T-cell (primary cell): ENCODE data around the gene PRR5. TPM values are rescaled to one million over a fixed set of nuclear protein-coding genes. Genes with fewer than 3 reads are reported as not detected.

Source experiments
- ATAC-seq, 4 experiments: fragments of 200-7000 bp in 3 of 4; fragments of 150-1000 bp in 1 of 4; cut with Tn5 transposase; replicated peaks in 1 of 4; 1 replicate in 3 of 4; 2 replicates in 1 of 4; pipeline ENCODE4 v1.10.0; 2021; ENCODE audit warnings: moderate library complexity in 3 of 4, mild to moderate bottlenecking in 2 of 4, moderate number of reproducible peaks in 1 of 4
- CTCF ChIA-PET, 2 donors: fragments of 300-600 bp; sonication (Branson Sonifier 250); formaldehyde crosslinking; loops; one replicate each; lab custom pipeline; 2022; ENCODE audit warnings: antibody characterized with exemption in 2 of 2; lab: Charles Lee
- POLR2A ChIA-PET, 2 donors: fragments of 300-600 bp; sonication (Branson Sonifier 250); formaldehyde crosslinking; loops; one replicate each; lab custom pipeline; 2022; ENCODE audit warnings: antibody characterized with exemption in 2 of 2; lab: Charles Lee
- DNase-seq, 35 experiments: peaks; one replicate each; pipeline versions ENCODE4 v3.0.0 to v3.0.0-alpha.2; 2013 to 2023
- H3K27ac ChIP-seq: one replicate; pipeline ENCODE4 v1.5.1; 2013; ENCODE audit warnings: low read length
- H3K27me3 ChIP-seq, 2 experiments: replicated peaks in 1 of 2; 1 replicate in 1 of 2; 2 replicates in 1 of 2; pipeline versions ENCODE4 v1.6.1 to v1.7.0; 2013; ENCODE audit warnings: low read length in 1 of 2, mixed read lengths in 1 of 2; ENCODE audit not compliant: control insufficient read depth in 2 of 2, insufficient read depth in 2 of 2; ENCODE audit errors: extremely low read depth in 1 of 2
- H3K36me3 ChIP-seq, 2 donors: 1 replicate in 1 of 2; 2 replicates in 1 of 2; pipeline versions ENCODE4 v1.6.1 to v1.7.0; 2013; ENCODE audit warnings: low read length in 1 of 2; ENCODE audit not compliant: control insufficient read depth in 2 of 2, insufficient read depth in 1 of 2; ENCODE audit errors: extremely low read depth in 1 of 2
- H3K4me1 ChIP-seq, 2 experiments: 1 replicate in 1 of 2; 2 replicates in 1 of 2; pipeline versions ENCODE4 v1.6.1 to v1.7.0; 2013; ENCODE audit warnings: low read length in 2 of 2, mixed read lengths in 1 of 2; ENCODE audit not compliant: insufficient read depth in 2 of 2, control insufficient read depth in 1 of 2; ENCODE audit errors: extremely low read depth in 1 of 2
- H3K4me3 ChIP-seq, 2 donors: 1 replicate in 1 of 2; 2 replicates in 1 of 2; pipeline versions ENCODE4 v1.5.1 to v1.7.0; 2013; ENCODE audit warnings: mild to moderate bottlenecking in 2 of 2, low read length in 1 of 2, moderate library complexity in 1 of 2; ENCODE audit not compliant: control insufficient read depth in 1 of 2; ENCODE audit errors: extremely low read depth in 1 of 2
- H3K9me3 ChIP-seq: 2 replicates; pipeline ENCODE4 v1.7.0; 2013
- H3K27ac Mint-ChIP-seq, 2 donors: one replicate each; pipeline ENCODE4 v1.8.0; 2020 to 2021; ENCODE audit warnings: mild to moderate bottlenecking in 2 of 2, mixed read lengths in 2 of 2
- H3K27me3 Mint-ChIP-seq, 2 donors: one replicate each; pipeline ENCODE4 v1.8.0; 2021 to 2022; ENCODE audit warnings: mixed read lengths in 2 of 2
- H3K36me3 Mint-ChIP-seq: one replicate; pipeline ENCODE4 v1.8.0; 2021; ENCODE audit warnings: mixed read lengths
- H3K4me1 Mint-ChIP-seq, 3 donors: one replicate each; pipeline ENCODE4 v1.8.0; 2020 to 2022; ENCODE audit warnings: mixed read lengths in 3 of 3, mild to moderate bottlenecking in 1 of 3
- H3K4me3 Mint-ChIP-seq, 3 donors: one replicate each; pipeline ENCODE4 v1.8.0; 2020 to 2022; ENCODE audit warnings: mild to moderate bottlenecking in 3 of 3, mixed read lengths in 3 of 3, moderate library complexity in 3 of 3
- H3K9me3 Mint-ChIP-seq, 3 donors: one replicate each; pipeline ENCODE4 v1.8.0; 2020 to 2022; ENCODE audit warnings: mixed read lengths in 3 of 3
- WGBS: methylation state at CpG from one replicate; pipeline ENCODE4 v1.1.5; 2013; ENCODE audit warnings: missing lambda C conversion rate; ENCODE audit not compliant: insufficient coverage; 5-methylcytosine and 5-hydroxymethylcytosine counted together
- total RNA-seq, 35 experiments: library from RNA in 6 of 35; stranded (reverse) in 6 of 35; fragments of 120-200 nt in 1 of 35; gene quantifications; one replicate each; pipeline versions ENCODE4 v1.2.1 to v1.2.4 and lab custom pipeline; 2013 to 2026

PRR5 gene
- total RNA-seq, 5 donors from 2014 or later (not counting 1 experiment from before 2014, with no cell fraction given) = 37.0 to 64.0 (median 58.7) TPM

DNA sequence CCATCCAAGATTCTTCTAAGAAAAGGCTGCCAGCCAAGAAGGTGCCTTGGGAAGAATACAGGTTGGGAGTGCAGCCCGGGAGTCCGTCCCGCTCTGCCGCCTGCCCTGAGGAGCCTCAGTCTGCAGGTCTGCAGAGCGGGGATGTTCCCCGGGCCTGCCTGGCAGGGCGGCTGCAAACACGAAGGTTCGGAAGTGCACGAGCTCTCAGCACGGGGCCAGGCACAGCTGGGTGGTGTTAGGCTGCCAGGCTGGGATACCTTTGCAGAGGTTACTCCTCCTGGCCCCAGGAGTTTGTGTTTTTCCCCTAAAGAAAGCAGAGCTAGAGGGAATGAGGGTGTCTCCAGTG is 9.4 kb upstream of the PRR5 start:
- WGBS = 96% methylated on average over 9 of the region's 11 CpGs
- ChIA-PET POLR2A (no interaction called here), CTCF (no interaction called here)
- no peak overlapping the region for H3K4me3 ChIP-seq
- no peak overlapping the region for H3K4me3 Mint-ChIP-seq
- H3K4me1 ChIP-seq = peaks cover 0 to 8% of the 10 kb centered on the region in 2 experiments
- H3K36me3 Mint-ChIP-seq = no peaks in the 10 kb centered on the region
- H3K9me3 Mint-ChIP-seq = no peaks in the 10 kb centered on the region
- no peaks in the 10 kb centered on the region for H3K9me3 ChIP-seq
- peaks cover 0 to 3% (median 0%) of the 10 kb centered on the region in 3 donors for H3K4me1 Mint-ChIP-seq
- no peak overlapping the region for H3K27ac Mint-ChIP-seq
- no peaks in the 10 kb centered on the region for H3K27me3 Mint-ChIP-seq
- H3K27me3 ChIP-seq = no peaks in the 10 kb centered on the region
- DNase-seq = no peak
- no peak for ATAC-seq
- H3K36me3 ChIP-seq = no peaks in the 10 kb centered on the region
- no peak overlapping the region for H3K27ac ChIP-seq

DNA sequence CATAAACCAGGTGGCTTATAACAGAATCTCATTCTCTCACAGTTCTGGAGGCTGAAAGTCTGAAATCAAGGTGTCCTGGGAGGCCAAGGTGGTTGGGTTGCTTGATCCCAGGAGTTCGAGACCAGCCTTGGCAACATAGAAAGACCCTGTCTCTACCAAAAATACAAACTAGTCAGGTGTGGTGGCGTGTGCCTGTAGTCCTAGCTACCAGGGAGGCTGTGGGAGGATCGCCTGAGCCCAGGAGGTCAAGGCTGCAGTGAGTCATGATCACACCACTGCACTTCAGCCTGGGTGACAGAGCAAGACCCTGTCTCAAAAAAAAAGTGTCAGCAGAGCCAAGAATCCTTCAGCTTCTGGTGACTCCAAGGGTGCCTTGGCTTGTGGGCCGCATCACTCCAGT is 8.9 kb upstream of the PRR5 start:
- H3K27me3 Mint-ChIP-seq = no peaks in the 10 kb centered on the region
- no peak overlapping the region for H3K27ac Mint-ChIP-seq
- peaks cover 0 to 13% of the 10 kb centered on the region in 2 experiments for H3K4me1 ChIP-seq
- ATAC-seq (no peak), DNase-seq (no peak)
- no peak overlapping the region for H3K27ac ChIP-seq
- no peak overlapping the region for H3K4me3 Mint-ChIP-seq
- H3K9me3 Mint-ChIP-seq = no peaks in the 10 kb centered on the region
- peaks cover 0 to 7% (median 0%) of the 10 kb centered on the region in 3 donors for H3K4me1 Mint-ChIP-seq
- no peak overlapping the region for H3K4me3 ChIP-seq
- no peaks in the 10 kb centered on the region for H3K36me3 ChIP-seq
- ChIA-PET CTCF (no interaction called here), POLR2A (no interaction called here)
- H3K36me3 Mint-ChIP-seq = no peaks in the 10 kb centered on the region
- no CpG with 5 or more reads among the region's 4 CpGs for WGBS
- H3K27me3 ChIP-seq = no peaks in the 10 kb centered on the region
- H3K9me3 ChIP-seq = no peaks in the 10 kb centered on the region

DNA sequence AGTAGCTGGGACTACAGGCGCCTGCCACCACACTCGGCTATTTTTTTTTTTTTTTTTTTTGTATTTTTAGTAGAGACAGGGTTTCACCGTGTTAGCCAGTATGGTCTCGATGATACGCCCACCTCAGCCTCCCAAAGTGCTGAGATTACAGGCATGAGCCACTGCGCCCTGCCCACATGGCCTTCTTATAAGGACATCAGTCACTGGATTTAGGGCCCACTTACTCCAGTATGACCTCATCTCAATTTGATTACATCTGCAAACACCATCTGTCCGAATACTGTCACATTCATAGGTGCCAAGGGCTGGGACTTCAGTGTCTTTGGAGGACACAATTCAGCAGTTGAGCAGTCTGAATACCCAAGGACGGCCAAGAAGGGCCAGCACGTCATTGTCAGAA is 8.2 kb upstream of the PRR5 start:
- Mint-ChIP-seq H3K27me3 (no peaks in the 10 kb centered on the region), H3K36me3 (no peaks in the 10 kb centered on the region), H3K4me1 (peaks cover 0 to 8% (median 0%) of the 10 kb centered on the region in 3 donors), H3K9me3 (no peaks in the 10 kb centered on the region), H3K4me3 (no peak overlapping the region), H3K27ac (no peak overlapping the region)
- H3K9me3 ChIP-seq = no peaks in the 10 kb centered on the region
- H3K27ac ChIP-seq = no peak overlapping the region
- H3K4me1 ChIP-seq = peaks cover 0 to 18% of the 10 kb centered on the region in 2 experiments
- WGBS = 95% methylated on average over 5 of the region's 9 CpGs
- ChIA-PET CTCF (no interaction called here), POLR2A (no interaction called here)
- H3K36me3 ChIP-seq = no peaks in the 10 kb centered on the region
- no peak for ATAC-seq
- no peak for DNase-seq
- no peaks in the 10 kb centered on the region for H3K27me3 ChIP-seq
- no peak overlapping the region for H3K4me3 ChIP-seq

DNA sequence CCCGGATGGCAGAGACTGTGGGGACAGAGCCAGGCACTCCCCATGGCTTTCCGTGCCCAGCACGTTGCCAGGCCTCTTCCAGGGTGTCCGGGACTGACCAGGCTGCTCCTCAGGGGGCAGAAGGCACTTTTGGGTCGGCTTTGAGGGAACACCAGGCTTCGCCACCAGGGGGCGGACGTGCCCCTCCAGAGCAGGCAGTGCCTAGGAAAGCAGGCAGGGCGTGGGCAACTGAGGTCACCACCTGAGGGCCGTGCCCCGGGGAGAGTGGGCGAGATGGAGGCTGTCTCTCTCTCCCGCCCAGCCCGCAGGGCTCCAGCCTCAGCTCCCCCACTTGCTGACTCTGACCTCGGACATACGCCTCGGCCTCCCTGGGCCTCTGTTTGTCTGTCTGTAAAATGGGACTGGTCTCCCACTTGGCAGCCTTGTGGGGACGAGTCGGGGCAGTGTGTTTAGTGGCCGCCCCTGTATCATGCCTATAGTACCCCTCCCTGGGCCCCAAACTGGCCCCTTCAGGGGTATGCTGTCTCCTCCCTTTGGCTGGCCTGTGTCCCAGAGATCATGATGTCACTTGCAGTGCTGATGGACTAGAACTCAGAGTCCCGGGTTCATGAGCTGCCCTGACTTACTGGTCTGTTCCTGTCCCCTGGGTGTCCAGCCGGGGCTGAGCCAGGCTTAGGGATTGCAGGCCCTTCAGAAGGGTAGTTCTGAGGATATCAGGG is 4.4 kb upstream of the PRR5 start:
- Mint-ChIP-seq H3K9me3 (no peaks in the 10 kb centered on the region), H3K4me3 (no peak overlapping the region), H3K27ac (no peak overlapping the region), H3K4me1 (peaks cover 3 to 17% (median 7%) of the 10 kb centered on the region in 3 donors), H3K36me3 (no peaks in the 10 kb centered on the region), H3K27me3 (no peaks in the 10 kb centered on the region)
- peak; percentile 14 to 31 (median 24) for ATAC-seq
- Histone ChIP-seq H3K9me3 (no peaks in the 10 kb centered on the region), H3K4me1 (peaks cover 3 to 30% of the 10 kb centered on the region in 2 experiments), H3K4me3 (peak overlapping the region in 1 of 2 donors; percentile 0), H3K27me3 (no peaks in the 10 kb centered on the region), H3K27ac (no peak overlapping the region), H3K36me3 (no peaks in the 10 kb centered on the region)
- peak; percentile 45 to 91 (median 78) for DNase-seq
- WGBS = 33% methylated on average over 18 of the region's 22 CpGs
- POLR2A ChIA-PET = no interaction called here
- CTCF ChIA-PET = interaction anchor here in 1 of 2 donors (0.6 to 2.8 kb wide), 2 partner anchors 20 to 38 kb away, joined by 9 to 11 read pairs; no protein-coding TSS in a partner anchor

DNA sequence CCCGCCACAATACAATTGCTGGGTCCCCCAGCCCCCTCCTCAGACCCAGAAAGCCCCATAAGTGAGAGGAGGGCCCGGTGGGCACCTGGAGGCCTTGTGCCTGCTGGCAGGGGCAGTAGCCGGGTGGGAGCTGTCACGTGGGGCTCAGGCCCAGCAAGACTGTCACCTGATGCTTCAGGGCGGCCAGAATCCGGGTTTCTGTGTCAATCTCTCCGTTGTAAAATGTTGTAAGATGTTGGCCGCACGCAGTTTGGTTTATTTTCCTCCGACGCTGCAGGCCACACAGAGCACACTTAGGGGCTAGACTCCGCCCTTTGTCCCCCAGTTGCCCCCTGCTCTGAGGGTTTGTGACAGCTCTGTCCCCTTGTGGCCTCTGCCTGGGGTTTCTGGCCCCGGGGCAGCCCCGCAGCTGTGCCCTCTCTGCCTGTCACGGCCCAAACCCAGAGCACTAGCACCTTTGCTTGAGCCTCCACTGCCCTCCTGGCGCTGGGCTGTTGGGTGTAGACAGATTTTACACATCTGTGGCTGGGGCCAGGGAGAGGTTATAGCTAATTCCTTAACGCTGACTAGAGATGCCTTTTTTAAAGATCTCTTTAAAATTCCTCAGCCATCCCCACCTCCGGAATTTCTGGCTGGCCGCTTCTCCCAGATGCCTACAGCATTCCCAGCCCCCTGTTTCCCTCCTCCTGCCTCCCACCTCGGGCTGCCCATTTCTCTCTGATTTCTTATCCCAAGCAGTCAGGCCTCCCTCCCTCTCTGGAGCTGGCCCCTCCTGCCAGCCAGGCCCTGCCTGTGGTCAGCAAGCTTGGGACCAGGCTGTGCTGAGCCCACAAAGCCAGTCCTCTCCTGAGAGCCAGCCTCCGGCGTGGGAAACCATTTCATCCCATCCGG is 3.2 kb upstream of the PRR5 start:
- DNase-seq = no peak
- ATAC-seq = no peak
- Histone ChIP-seq H3K4me1 (peaks cover 6 to 41% of the 10 kb centered on the region in 2 experiments), H3K9me3 (no peaks in the 10 kb centered on the region), H3K4me3 (no peak overlapping the region), H3K36me3 (no peaks in the 10 kb centered on the region), H3K27me3 (peaks cover 0 to 8% of the 10 kb centered on the region in 2 experiments), H3K27ac (no peak overlapping the region)
- no peak overlapping the region for H3K4me3 Mint-ChIP-seq
- CTCF ChIA-PET = interaction anchor here in 1 of 2 donors (0.7 to 2.8 kb wide), 2 partner anchors 13 to 37 kb away, joined by 5 to 9 read pairs; no protein-coding TSS in a partner anchor
- POLR2A ChIA-PET = no interaction called here
- peaks cover 13 to 27% (median 15%) of the 10 kb centered on the region in 3 donors for H3K4me1 Mint-ChIP-seq
- no peak overlapping the region for H3K27ac Mint-ChIP-seq
- 87% methylated on average over 18 of the region's 23 CpGs for WGBS
- H3K27me3 Mint-ChIP-seq = no peaks in the 10 kb centered on the region
- H3K9me3 Mint-ChIP-seq = no peaks in the 10 kb centered on the region
- no peaks in the 10 kb centered on the region for H3K36me3 Mint-ChIP-seq

DNA sequence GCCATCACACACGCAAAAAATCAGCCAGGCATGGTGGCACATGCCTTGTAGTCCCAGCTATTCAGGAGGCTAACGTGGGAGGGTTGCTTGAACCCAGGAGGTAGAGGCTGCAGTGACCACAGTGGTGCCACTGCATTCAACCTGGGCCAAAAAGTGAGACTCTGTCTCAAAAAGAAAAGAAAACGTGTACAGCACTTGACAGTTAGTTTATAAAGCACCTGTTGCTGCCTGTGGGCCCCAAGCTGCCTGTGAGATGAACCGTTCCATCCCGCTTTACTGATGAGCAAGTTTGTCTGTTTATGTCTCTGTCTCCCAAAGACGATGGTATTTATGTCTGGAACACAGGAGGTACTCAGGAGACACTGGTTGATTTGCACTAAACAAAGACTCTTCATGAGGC is 1.5 kb upstream of the PRR5 start:
- Mint-ChIP-seq H3K4me1 (peaks cover 15 to 37% (median 16%) of the 10 kb centered on the region in 3 donors), H3K27me3 (no peaks in the 10 kb centered on the region), H3K9me3 (no peaks in the 10 kb centered on the region), H3K27ac (peak overlapping the region in 1 of 2 donors; percentile 34), H3K4me3 (no peak overlapping the region), H3K36me3 (no peaks in the 10 kb centered on the region)
- POLR2A ChIA-PET = no interaction called here
- Histone ChIP-seq H3K27me3 (peaks cover 0 to 8% of the 10 kb centered on the region in 2 experiments), H3K9me3 (no peaks in the 10 kb centered on the region), H3K27ac (no peak overlapping the region), H3K4me1 (peaks cover 6 to 55% of the 10 kb centered on the region in 2 experiments), H3K4me3 (no peak overlapping the region), H3K36me3 (no peaks in the 10 kb centered on the region)
- CTCF ChIA-PET = no interaction called here
- no peak for ATAC-seq
- WGBS = 96% methylated on average over 3 of the region's 6 CpGs
- no peak for DNase-seq
